Neural crest cell (in vitro differentiated cells): ENCODE data around the gene KCNJ3. TPM values are rescaled to one million over a fixed set of nuclear protein-coding genes. Genes with fewer than 3 reads are reported as not detected.

Source experiments
- DNase-seq: peaks from one replicate; pipeline ENCODE4 v3.0.0; 2021; ENCODE audit warnings: low read depth, mixed read lengths, low spot score
- H3K27ac Mint-ChIP-seq: one replicate; pipeline ENCODE4 v1.8.0; 2021; ENCODE audit warnings: mild to moderate bottlenecking, mixed read lengths; ENCODE audit not compliant: unreplicated experiment
- H3K27me3 Mint-ChIP-seq: 2 replicates; pipeline ENCODE4 v1.8.0; 2021; ENCODE audit warnings: low read depth, mild to moderate bottlenecking, mixed read lengths
- H3K36me3 Mint-ChIP-seq: 2 replicates; pipeline ENCODE4 v1.8.0; 2021; ENCODE audit warnings: low read depth, mild to moderate bottlenecking, mixed read lengths
- H3K4me1 Mint-ChIP-seq: 2 replicates; pipeline ENCODE4 v1.8.0; 2021; ENCODE audit warnings: mixed read lengths
- H3K4me3 Mint-ChIP-seq: one replicate; pipeline ENCODE4 v1.8.0; 2021; ENCODE audit warnings: mild to moderate bottlenecking, mixed read lengths
- H3K9me3 Mint-ChIP-seq: 2 replicates; pipeline ENCODE4 v1.8.0; 2021; ENCODE audit warnings: mixed read lengths
- CTCF ChIP-seq: fragments of 200-600 bp; sonication (generic); conservative IDR thresholded peaks from 2 replicates; pipeline ENCODE4 v1.5.0; 2021; ENCODE audit warnings: antibody characterized with exemption, mild to moderate bottlenecking
- total RNA-seq: library from RNA; stranded (reverse); gene quantifications from 2 replicates; pipeline ENCODE4 v1.2.1, GENCODE V29; 2021

KCNJ3 gene
- total RNA-seq, 1 donor from 2014 or later: 0.05 TPM

- Mint-ChIP-seq H3K27ac (no peak overlapping the region), H3K4me3 (peak overlapping the region; percentile 83), H3K9me3 (peaks cover 3% of the 10 kb centered on the region), H3K36me3 (no peaks in the 10 kb centered on the region), H3K27me3 (peaks cover 52% of the 10 kb centered on the region), H3K4me1 (peaks cover 9% of the 10 kb centered on the region)
- DNase-seq: peak; percentile 20
- TF ChIP-seq CTCF: peak; percentile 18
Observed at GRCh38 chr2:154697418-154698252, 860 bp upstream of the KCNJ3 start.

- Mint-ChIP-seq H3K4me3 (peak overlapping the region; percentile 71), H3K36me3 (no peaks in the 10 kb centered on the region), H3K4me1 (peaks cover 9% of the 10 kb centered on the region), H3K27me3 (peaks cover 58% of the 10 kb centered on the region), H3K27ac (no peak overlapping the region), H3K9me3 (peaks cover 3% of the 10 kb centered on the region)
- TF ChIP-seq CTCF: no peak
- DNase-seq: no peak
Observed at GRCh38 chr2:154698721-154699574, 453 bp downstream of the KCNJ3 start.

- no peak for TF ChIP-seq CTCF
- Mint-ChIP-seq H3K27ac (no peak overlapping the region), H3K27me3 (peaks cover 58% of the 10 kb centered on the region), H3K9me3 (peaks cover 3% of the 10 kb centered on the region), H3K4me3 (peak overlapping the region; percentile 71), H3K4me1 (peaks cover 9% of the 10 kb centered on the region), H3K36me3 (no peaks in the 10 kb centered on the region)
- DNase-seq: no peak
Observed at GRCh38 chr2:154699575-154699930, 1.1 kb downstream of the KCNJ3 start.

- Mint-ChIP-seq H3K4me3 (no peak overlapping the region), H3K4me1 (peaks cover 9% of the 10 kb centered on the region), H3K27me3 (peaks cover 58% of the 10 kb centered on the region), H3K9me3 (peaks cover 3% of the 10 kb centered on the region), H3K27ac (no peak overlapping the region), H3K36me3 (no peaks in the 10 kb centered on the region)
- no peak for TF ChIP-seq CTCF
- DNase-seq: no peak
Observed at GRCh38 chr2:154700136-154700535, 1.6 kb downstream of the KCNJ3 start.

GRCh38 chr2:154704991-154705390 is 6.5 kb downstream of the KCNJ3 start:
- Mint-ChIP-seq H3K4me1 (no peaks in the 10 kb centered on the region), H3K27me3 (peaks cover 15% of the 10 kb centered on the region), H3K4me3 (no peak overlapping the region), H3K27ac (no peak overlapping the region), H3K9me3 (no peaks in the 10 kb centered on the region), H3K36me3 (no peaks in the 10 kb centered on the region)
- TF ChIP-seq CTCF: no peak
- DNase-seq: no peak
